OCI-LY7 (cell line): ENCODE data around the gene SLC9A9.

Experiments
- EZH2phosphoT487 ChIP-seq: fragments of 200-600 bp; sonication (generic); IDR thresholded peaks from 2 replicates; pipeline ENCODE4 v1.6.1; 2018; ENCODE audit warnings: low read depth, borderline replicate concordance, mild to moderate bottlenecking, mixed run types, antibody characterized with exemption, low read length, moderate library complexity, mixed read lengths
- TF ChIP-seq, protein P1 (sequence below): fragments of 200-600 bp; sonication (generic); conservative IDR thresholded peaks from 2 replicates; pipeline ENCODE4 v1.5.1; 2014; ENCODE audit warnings: mild to moderate bottlenecking, antibody characterized with exemption, low read length, moderate library complexity, mixed read lengths

DNA sequence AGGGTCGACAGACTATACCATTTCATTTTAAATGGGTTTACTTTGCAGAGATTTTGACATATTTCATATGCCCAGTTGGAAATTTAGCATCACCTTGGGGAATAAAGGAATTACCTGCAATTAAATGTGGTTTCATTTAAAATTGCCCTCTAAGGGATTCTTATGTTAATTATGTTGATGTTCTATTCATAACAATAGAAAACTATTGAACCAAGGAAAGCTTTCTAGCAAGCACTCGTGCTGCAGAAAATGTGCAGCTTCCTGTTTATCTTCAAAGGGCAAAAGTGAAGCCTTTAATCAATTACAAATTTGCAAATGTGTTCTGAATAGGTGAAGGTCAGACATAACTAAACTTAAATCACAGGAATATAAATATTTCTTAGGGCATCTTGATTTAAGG is 376.6 kb downstream of the SLC9A9 start:
- TF ChIP-seq, protein P1, sequence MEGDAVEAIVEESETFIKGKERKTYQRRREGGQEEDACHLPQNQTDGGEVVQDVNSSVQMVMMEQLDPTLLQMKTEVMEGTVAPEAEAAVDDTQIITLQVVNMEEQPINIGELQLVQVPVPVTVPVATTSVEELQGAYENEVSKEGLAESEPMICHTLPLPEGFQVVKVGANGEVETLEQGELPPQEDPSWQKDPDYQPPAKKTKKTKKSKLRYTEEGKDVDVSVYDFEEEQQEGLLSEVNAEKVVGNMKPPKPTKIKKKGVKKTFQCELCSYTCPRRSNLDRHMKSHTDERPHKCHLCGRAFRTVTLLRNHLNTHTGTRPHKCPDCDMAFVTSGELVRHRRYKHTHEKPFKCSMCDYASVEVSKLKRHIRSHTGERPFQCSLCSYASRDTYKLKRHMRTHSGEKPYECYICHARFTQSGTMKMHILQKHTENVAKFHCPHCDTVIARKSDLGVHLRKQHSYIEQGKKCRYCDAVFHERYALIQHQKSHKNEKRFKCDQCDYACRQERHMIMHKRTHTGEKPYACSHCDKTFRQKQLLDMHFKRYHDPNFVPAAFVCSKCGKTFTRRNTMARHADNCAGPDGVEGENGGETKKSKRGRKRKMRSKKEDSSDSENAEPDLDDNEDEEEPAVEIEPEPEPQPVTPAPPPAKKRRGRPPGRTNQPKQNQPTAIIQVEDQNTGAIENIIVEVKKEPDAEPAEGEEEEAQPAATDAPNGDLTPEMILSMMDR, result no peak
- no peak for TF ChIP-seq EZH2phosphoT487
